ENCODE results near the gene COL27A1. TPM values are rescaled to one million over a fixed set of nuclear protein-coding genes. Genes with fewer than 3 reads are reported as not detected.

COL27A1 gene
- total and polyA plus RNA-seq, 4 donors: 1.9 to 59.4 (median 45.6) TPM

- Histone ChIP-seq H3K27me3 (ENCODE audit: control insufficient read depth in 1 of 2, insufficient read depth in 2 of 2, low read length in 1 of 2) (no peaks in the 10 kb centered on the region), H3K4me3 (ENCODE audit: low read length in 2 of 2) (no peak overlapping the region), H3K9me3 (ENCODE audit: control insufficient read depth, low read length) (no peaks in the 10 kb centered on the region), H3K36me3 (ENCODE audit: control insufficient read depth in 1 of 2, insufficient read depth in 2 of 2, low read length in 1 of 2) (no peaks in the 10 kb centered on the region), H3K27ac (ENCODE audit: low read depth in 1 of 2, low read length in 2 of 2) (no peak overlapping the region), H3K4me1 (ENCODE audit: control insufficient read depth in 1 of 2, insufficient read depth in 2 of 2, low read length in 2 of 2) (peaks cover 0 to 3% of the 10 kb centered on the region in 2 donors)
- intact Hi-C loops (cut with DNase I): no loop called here
- DNase-seq (no peak), ATAC-seq (ENCODE audit: low FRiP score) (no peak)
- WGBS, 2 donors: 63 to 67% methylated on average over 17 of the region's 17 CpGs
Observed at GRCh38 chr9:114228016-114228808, 72.9 kb downstream of the COL27A1 start.

- H3K27ac ChIP-seq (ENCODE audit: low read depth in 1 of 2, low read length in 2 of 2): no peak overlapping the region
- peaks cover 0 to 3% of the 10 kb centered on the region in 2 donors for H3K4me1 ChIP-seq (ENCODE audit: control insufficient read depth in 1 of 2, insufficient read depth in 2 of 2, low read length in 2 of 2)
- no peak overlapping the region for H3K4me3 ChIP-seq (ENCODE audit: low read length in 2 of 2)
- intact Hi-C loops (cut with DNase I): no loop called here
- ATAC-seq (ENCODE audit: low FRiP score) (no peak), DNase-seq (no peak)
- no peaks in the 10 kb centered on the region for H3K9me3 ChIP-seq (ENCODE audit: control insufficient read depth, low read length)
- H3K36me3 ChIP-seq (ENCODE audit: control insufficient read depth in 1 of 2, insufficient read depth in 2 of 2, low read length in 1 of 2): no peaks in the 10 kb centered on the region
- 4 to 23% methylated on average over 6 of the region's 6 CpGs for WGBS, 2 donors
- H3K27me3 ChIP-seq (ENCODE audit: control insufficient read depth in 1 of 2, insufficient read depth in 2 of 2, low read length in 1 of 2): no peaks in the 10 kb centered on the region
Observed at GRCh38 chr9:114229295-114229694, 74.0 kb downstream of the COL27A1 start.

- Histone ChIP-seq H3K27me3 (ENCODE audit: control insufficient read depth in 1 of 2, insufficient read depth in 2 of 2, low read length in 1 of 2) (no peaks in the 10 kb centered on the region), H3K27ac (ENCODE audit: low read depth in 1 of 2, low read length in 2 of 2) (no peak overlapping the region), H3K36me3 (ENCODE audit: control insufficient read depth in 1 of 2, insufficient read depth in 2 of 2, low read length in 1 of 2) (no peaks in the 10 kb centered on the region), H3K4me1 (ENCODE audit: control insufficient read depth in 1 of 2, insufficient read depth in 2 of 2, low read length in 2 of 2) (peaks cover 0 to 3% of the 10 kb centered on the region in 2 donors), H3K4me3 (ENCODE audit: low read length in 2 of 2) (no peak overlapping the region), H3K9me3 (ENCODE audit: control insufficient read depth, low read length) (no peaks in the 10 kb centered on the region)
- intact Hi-C loops (cut with DNase I): loop anchor here in 1 of 2 donors (1.0 to 5.0 kb wide), 2 partner anchors 21 to 58 kb away; no protein-coding TSS in a partner anchor
- no peak for ATAC-seq (ENCODE audit: low FRiP score)
- 39 to 40% methylated on average over 8 of the region's 8 CpGs for WGBS, 2 donors
- no peak for DNase-seq
Observed at GRCh38 chr9:114230068-114230467, 74.7 kb downstream of the COL27A1 start.

GRCh38 chr9:114231273-114231672, 75.9 kb downstream of the COL27A1 start:
- ATAC-seq (ENCODE audit: low FRiP score): no peak
- Histone ChIP-seq H3K27ac (ENCODE audit: low read depth in 1 of 2, low read length in 2 of 2) (no peak overlapping the region), H3K4me3 (ENCODE audit: low read length in 2 of 2) (no peak overlapping the region), H3K4me1 (ENCODE audit: control insufficient read depth in 1 of 2, insufficient read depth in 2 of 2, low read length in 2 of 2) (peaks cover 0 to 3% of the 10 kb centered on the region in 2 donors), H3K27me3 (ENCODE audit: control insufficient read depth in 1 of 2, insufficient read depth in 2 of 2, low read length in 1 of 2) (no peaks in the 10 kb centered on the region), H3K9me3 (ENCODE audit: control insufficient read depth, low read length) (no peaks in the 10 kb centered on the region), H3K36me3 (ENCODE audit: control insufficient read depth in 1 of 2, insufficient read depth in 2 of 2, low read length in 1 of 2) (no peaks in the 10 kb centered on the region)
- no peak for DNase-seq
- intact Hi-C loops (cut with DNase I): loop anchor here in 1 of 2 donors (5.0 kb wide), 1 partner anchor 59 kb away; no protein-coding TSS in a partner anchor
- 57 to 64% methylated on average over 6 of the region's 6 CpGs for WGBS, 2 donors

GRCh38 chr9:114231719-114232449, 76.5 kb downstream of the COL27A1 start:
- Histone ChIP-seq H3K27ac (ENCODE audit: low read depth in 1 of 2, low read length in 2 of 2) (no peak overlapping the region), H3K27me3 (ENCODE audit: control insufficient read depth in 1 of 2, insufficient read depth in 2 of 2, low read length in 1 of 2) (no peaks in the 10 kb centered on the region), H3K36me3 (ENCODE audit: control insufficient read depth in 1 of 2, insufficient read depth in 2 of 2, low read length in 1 of 2) (no peaks in the 10 kb centered on the region), H3K9me3 (ENCODE audit: control insufficient read depth, low read length) (no peaks in the 10 kb centered on the region), H3K4me3 (ENCODE audit: low read length in 2 of 2) (no peak overlapping the region), H3K4me1 (ENCODE audit: control insufficient read depth in 1 of 2, insufficient read depth in 2 of 2, low read length in 2 of 2) (peaks cover 0 to 3% of the 10 kb centered on the region in 2 donors)
- intact Hi-C loops (cut with DNase I): loop anchor here in 1 of 2 donors (5.0 kb wide), 1 partner anchor 60 kb away; no protein-coding TSS in a partner anchor
- 79 to 80% methylated on average over 12 of the region's 12 CpGs for WGBS, 2 donors
- no peak for ATAC-seq (ENCODE audit: low FRiP score)
- no peak for DNase-seq

GRCh38 chr9:114233491-114234185, 78.3 kb downstream of the COL27A1 start:
- H3K9me3 ChIP-seq (ENCODE audit: control insufficient read depth, low read length): no peaks in the 10 kb centered on the region
- ATAC-seq (ENCODE audit: low FRiP score) (peak; percentile 76), DNase-seq (peak in 1 of 2 donors; percentile 77)
- H3K36me3 ChIP-seq (ENCODE audit: control insufficient read depth in 1 of 2, insufficient read depth in 2 of 2, low read length in 1 of 2): no peaks in the 10 kb centered on the region
- intact Hi-C loops (cut with DNase I): loop anchor here in 1 of 2 donors (5.0 kb wide), 1 partner anchor 61 kb away; no protein-coding TSS in a partner anchor
- no peaks in the 10 kb centered on the region for H3K27me3 ChIP-seq (ENCODE audit: control insufficient read depth in 1 of 2, insufficient read depth in 2 of 2, low read length in 1 of 2)
- H3K27ac ChIP-seq (ENCODE audit: low read depth in 1 of 2, low read length in 2 of 2): peak overlapping the region; percentile 28 to 62
- WGBS, 2 donors: 12% methylated on average over 10 of the region's 10 CpGs
- H3K4me3 ChIP-seq (ENCODE audit: low read length in 2 of 2): no peak overlapping the region
- H3K4me1 ChIP-seq (ENCODE audit: control insufficient read depth in 1 of 2, insufficient read depth in 2 of 2, low read length in 2 of 2): peaks cover 0 to 5% of the 10 kb centered on the region in 2 donors

- Histone ChIP-seq H3K27ac (ENCODE audit: low read depth in 1 of 2, low read length in 2 of 2) (no peak overlapping the region), H3K4me1 (ENCODE audit: control insufficient read depth in 1 of 2, insufficient read depth in 2 of 2, low read length in 2 of 2) (peaks cover 3 to 5% of the 10 kb centered on the region in 2 donors)
Observed at GRCh38 chr9:114235033-114235661, 79.8 kb downstream of the COL27A1 start.

More at GRCh38 chr9:114235033-114235661, 79.8 kb downstream of the COL27A1 start:
- ATAC-seq (ENCODE audit: low FRiP score) (no peak), DNase-seq (no peak)
- H3K36me3 ChIP-seq (ENCODE audit: control insufficient read depth in 1 of 2, insufficient read depth in 2 of 2, low read length in 1 of 2): no peaks in the 10 kb centered on the region
- no peaks in the 10 kb centered on the region for H3K27me3 ChIP-seq (ENCODE audit: control insufficient read depth in 1 of 2, insufficient read depth in 2 of 2, low read length in 1 of 2)
- no peaks in the 10 kb centered on the region for H3K9me3 ChIP-seq (ENCODE audit: control insufficient read depth, low read length)
- intact Hi-C loops (cut with DNase I): loop anchor here (5.0 kb wide), 2 partner anchors 42 to 78 kb away; partner anchors contain the start of gene COL27A1 (in 1 of the 2)
- H3K4me3 ChIP-seq (ENCODE audit: low read length in 2 of 2): no peak overlapping the region
- whole genome bisulfite sequencing, 2 donors: 28 to 32% methylated on average over 16 of the region's 16 CpGs
